GM21515 (cell line): ENCODE results near the gene ZMYND10.

Experiments
- ATAC-seq: cut with Tn5 transposase; IDR thresholded peaks from one replicate; pipeline ENCODE4 v1.9.1; 2021; ENCODE audit not compliant: unreplicated experiment

ZMYND10 gene

DNA sequence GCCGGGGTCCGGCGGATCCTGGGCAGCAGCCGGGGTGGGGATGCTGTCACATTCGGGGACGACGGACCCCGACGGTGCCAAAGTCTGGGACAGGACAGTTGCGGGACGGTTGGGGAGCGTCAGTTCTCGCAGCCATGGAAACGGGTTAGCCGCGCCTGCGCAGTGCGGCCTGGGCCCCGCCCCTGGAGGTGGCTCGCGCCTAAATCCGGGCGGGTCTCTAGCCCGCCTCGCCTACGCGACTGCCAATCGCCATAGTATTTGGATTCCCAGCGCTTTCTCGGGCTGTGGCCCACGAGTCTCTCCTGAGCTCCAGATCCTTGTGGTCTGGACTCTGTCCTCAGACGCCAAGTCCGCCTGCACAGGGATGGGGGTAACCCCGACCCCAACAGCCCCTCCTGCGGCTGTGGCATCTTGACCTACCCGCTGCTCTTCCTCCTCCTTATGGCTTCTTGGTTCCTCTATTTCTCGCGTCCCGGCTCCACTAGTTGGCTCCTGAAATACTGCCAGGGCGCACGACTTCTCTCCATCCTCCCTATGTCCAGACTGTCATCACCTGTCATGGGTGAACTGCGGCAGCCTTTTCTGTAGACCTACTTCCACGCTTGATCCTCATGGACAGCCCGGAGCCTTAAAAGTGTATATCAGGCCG lies at the start of gene ZMYND10:
Gene ZMYND10 (minus strand): TSS at position 147 of the 649 bp plus-strand sequence. CDS start 153 bp downstream, outside the sequence.
- ATAC-seq, result no peak

DNA sequence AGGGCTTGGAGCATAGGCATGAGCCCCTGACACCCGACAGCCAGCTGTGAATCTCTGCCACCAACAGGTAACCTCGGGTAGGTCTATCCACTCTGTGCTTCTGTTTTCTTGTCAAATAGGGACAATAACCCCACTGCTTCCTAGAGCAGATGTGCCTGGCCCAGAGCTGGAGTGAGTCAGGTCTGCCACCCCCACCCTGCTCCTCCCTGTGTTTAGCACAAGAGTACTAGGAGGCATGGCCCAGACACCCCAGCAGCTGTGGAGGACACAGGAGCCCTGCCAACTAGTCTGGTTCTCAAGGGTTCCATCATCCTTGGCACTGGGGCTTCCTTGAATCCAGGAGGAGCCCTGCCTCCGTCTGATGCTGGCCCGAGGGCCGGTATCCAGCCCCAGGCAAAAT lies 47.5 kb upstream of the ZMYND10 start:
- no peak for ATAC-seq

DNA sequence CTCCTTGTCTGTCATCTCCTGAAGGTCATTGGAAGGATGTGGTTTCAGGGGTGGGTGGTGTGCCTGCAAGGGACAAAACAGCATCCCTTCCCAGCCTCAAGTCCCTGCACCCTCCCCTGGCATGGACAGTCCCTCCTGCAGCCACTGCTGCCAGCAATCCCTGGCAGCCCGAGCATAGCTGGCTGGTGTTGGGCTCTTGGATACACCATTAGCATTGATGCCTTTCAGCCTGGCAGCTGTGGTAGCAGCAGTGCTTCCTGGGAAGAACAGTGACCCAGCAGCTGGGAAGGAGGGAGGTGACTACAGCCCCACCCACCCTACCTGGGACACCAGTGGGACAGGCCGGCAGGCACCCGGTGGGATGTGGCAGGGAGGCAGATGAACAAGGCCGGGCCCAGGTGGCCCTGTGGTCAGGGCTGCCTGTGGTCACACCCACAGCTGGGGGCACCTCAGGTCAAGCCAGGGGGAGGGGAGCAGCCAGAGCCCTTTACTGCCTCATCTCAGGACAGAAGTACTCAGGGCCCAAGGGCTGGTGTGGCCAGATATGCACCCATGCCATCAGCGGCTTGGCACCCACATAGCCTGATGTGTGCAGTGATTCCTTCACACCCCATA lies 46.7 kb upstream of the ZMYND10 start:
- no peak for ATAC-seq

DNA sequence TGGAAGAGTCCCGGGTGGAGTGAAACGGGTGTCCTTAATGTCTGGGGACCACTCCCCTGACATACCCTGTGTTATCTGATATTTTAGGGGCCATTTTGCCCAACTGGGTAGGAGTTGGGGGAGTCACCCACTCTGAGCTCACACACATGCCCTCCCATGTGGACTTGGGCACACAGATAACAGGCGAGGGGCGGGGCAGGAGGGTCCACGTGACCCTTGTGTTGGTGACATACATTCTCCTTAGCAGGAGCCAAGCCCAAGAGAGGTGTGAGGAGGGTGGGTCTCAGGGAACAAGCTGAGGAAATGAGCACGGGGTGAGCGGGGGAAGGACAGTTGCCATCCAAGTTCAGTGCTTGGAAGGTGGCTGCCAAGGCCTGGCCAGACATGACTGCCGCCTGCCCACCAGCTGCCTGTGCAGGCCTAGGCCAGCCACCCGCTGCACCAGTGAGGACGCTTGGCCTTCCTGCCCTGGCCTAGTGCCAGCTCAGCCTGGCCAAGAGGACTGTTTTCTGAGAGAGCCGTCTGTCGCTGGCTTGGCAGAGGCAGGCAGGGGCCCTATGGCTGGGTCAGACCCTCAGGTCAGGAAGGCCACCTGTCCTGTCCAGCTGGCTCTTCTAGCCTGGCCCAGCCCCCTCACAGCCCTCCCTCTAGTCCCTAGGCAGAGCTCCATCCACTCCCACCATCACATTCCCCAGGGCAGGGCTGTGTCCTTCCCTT lies 45.1 kb upstream of the ZMYND10 start:
- no peak for ATAC-seq

DNA sequence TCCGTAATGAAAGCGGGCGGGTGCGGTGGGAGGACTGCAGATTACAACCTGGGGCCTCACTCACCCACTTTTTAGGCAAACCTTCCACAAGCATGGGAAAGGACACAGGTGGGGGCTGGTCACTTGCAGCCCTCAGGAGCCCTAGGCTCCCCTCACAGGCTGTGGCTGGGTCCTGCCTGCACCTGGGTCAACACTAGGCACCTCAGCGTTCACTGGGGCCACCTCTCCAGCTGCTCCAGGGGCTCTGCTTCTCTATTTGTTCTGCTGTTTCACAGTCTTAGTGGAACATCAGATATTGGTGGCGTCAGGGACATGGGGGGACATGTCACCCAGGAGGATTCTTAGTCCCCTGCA lies 43.9 kb upstream of the ZMYND10 start:
- no peak for ATAC-seq

DNA sequence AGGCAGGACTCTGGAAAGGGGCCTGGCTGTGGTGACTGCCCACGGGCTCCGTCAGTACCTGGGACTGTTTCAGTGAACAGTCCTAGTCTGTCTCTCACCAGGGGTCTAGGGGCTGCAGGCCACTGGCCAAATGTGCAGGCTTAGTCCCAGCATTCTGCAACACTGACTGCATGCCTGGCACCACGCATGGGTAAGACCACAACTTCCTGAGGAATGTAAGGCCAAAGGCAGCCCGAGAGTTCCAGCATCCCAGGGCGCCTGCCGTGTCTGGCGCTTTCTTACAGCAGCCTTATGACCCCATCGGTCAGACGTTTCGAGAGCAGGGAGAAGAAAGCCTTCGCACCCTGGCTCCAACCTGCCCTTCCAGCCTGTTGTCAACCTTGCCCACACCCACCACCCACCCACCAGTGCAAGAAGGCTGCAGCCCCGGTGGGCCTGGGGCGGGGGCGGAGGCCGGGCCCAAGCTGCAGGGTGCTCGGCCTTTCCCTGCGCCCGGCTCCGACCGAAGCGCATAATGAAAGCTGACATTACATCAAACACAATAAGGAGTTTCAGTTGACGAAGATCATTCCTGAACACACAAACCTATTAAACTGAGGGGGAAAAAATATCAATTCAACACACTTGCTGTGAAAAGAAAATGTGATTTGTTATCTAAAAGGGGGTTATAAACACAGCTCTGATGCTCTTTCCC lies 43.3 kb upstream of the ZMYND10 start:
- no peak for ATAC-seq

DNA sequence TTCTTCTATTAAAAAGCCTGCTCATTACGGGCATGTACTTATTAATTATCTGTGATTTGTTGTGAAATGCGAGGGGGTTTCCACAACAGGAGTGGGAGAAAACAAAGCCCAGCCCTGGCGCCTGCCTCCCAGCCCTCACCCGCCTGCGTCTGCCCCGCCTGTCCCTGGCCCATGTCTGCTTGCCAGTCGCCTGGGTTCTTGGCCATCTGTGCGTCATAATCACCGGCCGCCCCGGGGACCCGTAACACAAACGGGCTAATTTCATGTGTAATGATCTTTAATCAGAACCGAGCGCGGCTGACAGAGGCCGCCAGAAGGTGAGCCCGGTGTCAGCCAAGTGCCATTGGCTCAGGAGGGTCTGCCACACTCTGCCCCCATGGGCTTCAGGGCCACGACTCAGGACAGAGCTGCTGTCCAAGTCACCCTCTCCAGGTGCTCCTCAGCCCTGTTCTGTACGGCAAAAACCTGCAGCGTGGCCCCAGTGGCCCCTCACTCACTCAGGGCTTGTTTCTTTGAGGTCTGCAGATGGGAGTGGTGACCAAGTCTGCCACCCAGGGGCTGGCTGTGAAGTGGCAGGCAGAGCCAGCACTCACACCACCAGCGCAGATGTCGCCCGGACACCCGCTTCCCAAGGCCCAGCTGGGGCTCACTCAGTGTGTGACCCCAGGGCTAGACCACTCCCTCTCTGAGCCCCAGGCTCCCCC lies 42.6 kb upstream of the ZMYND10 start:
- no peak for ATAC-seq

DNA sequence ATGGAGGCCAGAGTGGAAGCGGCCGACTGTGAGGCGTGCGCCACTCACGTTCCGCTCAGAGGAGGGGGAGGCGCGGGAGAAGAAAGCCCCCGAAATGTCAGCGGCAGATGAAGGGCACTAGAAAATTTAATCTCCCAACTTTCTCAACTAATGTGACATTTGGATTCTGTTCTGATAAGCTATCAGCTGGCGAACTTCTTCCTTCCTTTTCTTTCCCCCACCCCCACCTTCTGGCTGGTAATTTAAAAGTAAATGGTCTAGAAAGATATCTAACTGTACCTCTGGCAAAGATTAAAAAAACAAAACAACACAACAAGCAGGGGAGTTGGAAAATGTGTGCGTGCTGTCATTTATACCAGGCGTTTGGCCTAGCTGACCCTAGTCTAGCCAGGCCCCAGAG lies 40.2 kb upstream of the ZMYND10 start:
- ATAC-seq, result no peak

DNA sequence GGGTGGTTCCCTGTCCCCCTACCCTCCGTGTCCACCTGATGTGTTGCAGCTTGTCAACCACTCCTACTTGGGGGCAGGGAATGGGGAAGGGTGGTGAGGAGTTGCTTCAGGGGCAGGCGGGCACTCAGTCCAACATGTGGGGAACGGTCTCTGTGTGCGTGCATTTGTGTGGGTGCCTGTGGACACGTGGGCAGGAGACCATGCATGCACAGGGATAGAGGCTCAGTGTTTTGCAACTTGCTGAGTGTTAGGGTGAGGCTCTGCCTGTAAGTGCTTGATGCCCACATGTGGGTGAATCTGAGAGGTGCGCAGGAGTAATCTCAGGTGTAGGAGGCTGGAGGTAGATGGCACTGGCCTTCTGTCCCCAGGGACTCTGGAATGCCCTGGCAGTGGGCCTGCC lies 38.2 kb upstream of the ZMYND10 start:
- ATAC-seq, result no peak

DNA sequence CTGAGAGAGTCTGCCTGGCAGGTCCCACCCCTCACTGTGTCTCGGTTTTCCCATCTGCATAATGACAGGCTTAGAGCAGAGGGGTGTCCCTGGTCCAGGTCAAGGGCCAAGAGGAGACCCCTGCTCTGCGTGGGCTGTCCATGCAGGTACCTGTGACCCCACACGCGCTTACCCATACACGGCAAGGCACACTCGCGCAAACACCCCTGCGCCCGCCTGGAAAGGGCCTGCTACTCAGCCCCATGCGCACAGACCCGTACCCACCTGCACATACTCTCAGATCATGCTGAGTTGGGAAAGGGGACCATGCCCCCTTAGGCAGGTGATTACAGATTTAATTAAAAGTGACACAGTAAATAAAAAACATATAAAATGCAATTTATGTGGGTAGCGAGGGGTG lies 37.2 kb upstream of the ZMYND10 start:
- ATAC-seq, result no peak

DNA sequence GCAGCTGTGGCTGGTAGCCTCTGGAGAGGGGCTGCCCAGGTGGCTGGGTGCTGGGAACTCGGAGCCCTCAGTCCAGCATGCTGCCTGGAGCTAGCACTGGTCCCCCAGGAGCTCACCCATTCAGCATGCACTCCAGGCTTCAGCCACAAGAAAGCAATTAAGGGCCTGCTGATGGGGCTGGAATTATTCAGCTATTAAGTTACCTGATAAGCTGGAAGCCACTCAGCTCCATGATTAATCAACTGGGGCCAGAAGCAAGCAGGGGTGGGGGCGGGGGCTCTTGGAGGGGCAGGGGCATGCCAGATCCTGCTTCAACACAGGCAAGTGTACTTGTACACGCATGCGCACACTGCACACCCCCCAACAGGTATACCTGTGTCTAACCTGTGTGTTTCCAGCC lies 35.9 kb upstream of the ZMYND10 start:
- no peak for ATAC-seq

DNA sequence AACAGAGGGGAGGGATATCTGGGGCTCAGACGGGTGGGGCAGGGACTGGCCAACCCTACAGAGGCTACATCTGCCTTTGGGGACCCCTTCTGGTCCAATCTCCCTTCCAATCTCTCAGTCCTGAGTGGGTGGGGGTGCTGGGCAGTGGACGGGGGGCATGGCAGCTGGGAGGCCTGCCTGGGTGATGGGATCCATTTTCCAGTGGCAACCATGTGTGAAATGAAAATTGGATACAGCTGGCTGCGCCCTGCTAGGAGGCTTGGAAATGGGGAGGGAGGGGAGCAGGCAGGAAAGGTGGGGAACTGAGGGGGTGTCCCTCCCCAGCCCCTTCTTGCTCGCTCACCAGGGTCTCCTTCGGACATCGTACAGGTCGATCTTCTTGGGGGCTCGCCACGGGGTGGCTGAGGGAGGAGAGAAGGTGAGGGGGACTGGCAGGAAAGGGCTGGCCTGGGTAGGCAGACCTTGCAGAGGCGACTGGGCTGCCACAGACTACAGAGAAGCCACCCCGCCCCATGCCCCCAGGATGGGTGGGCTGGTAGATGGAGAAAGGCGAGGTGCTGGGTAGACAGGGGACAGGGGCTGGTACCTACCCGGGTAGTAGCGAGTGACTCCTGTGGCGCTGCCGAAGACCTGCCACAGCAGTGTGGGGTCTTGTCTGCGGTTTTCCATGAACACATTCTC lies 35.0 kb upstream of the ZMYND10 start:
- no peak for ATAC-seq

DNA sequence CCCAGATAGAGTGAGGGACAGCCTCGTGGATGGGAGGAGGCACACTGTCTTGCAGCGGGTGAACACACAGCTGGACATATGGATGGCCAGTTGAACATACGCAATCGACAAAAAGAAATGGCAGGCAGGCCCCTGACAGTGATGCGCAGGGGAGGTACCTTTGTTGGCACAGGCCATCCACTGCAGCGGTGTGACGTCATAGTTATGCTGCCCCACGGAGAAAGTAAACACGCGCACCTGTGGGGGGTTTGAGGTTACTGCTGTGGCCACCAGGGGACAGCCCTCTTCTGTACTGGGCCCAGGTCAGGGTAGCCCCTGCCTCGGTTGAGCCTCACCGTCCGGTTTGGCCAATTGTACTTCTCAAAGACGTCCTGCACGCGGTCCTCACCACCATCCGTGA lies 33.2 kb upstream of the ZMYND10 start:
- ATAC-seq, result no peak

DNA sequence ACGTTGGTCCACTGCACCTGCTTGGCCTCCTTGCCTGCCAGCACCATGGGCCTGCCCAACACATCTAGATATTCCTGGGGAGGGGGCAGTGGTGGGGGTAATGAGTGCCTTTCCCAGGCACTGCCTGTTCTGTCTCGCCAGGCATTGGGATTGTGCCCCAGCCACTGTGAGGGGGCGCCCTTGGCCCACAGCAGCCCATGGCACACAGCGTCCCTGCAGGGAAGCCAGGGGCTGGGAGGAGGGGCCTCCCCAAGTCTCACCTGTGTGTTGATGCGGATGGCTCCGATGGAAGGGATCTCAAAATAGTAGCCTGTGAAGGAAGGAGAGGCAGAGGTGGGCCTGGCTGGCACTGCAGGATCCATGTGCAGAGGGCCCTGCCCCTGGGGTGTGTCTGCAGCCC lies 32.5 kb upstream of the ZMYND10 start:
- ATAC-seq, result no peak

DNA sequence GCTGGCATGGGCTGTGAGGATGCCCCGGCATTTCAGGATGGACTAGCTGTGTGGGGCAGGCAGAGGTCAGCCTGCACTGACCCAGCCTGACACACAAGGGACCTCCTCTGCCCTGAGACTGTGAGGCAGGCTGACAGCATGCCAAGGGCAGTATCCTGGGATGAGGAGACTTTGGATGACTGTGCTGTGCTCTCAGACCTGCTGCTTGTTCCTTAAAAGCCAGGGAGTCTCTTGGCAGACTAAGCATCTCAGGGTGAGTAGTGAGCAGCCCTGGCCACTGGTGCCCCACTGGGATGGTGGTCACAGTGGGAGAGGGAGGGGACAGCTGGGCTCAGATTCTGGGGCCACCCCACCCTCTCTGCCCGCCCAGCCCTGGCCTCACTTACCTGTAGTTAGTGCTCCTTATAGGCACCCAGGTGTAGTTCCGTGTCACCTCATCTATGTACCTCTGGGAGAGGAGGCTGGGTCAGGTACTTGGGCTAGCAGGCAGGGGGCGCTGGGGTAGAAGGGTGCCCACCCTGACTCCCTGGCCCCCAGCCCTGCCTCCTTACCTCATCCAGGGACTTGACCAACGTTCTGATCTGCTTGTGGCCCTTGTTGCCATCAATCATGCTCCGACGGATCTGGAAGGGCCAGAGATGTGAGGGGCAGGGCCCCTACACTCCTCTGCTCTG lies 29.9 kb upstream of the ZMYND10 start:
- ATAC-seq, result no peak

DNA sequence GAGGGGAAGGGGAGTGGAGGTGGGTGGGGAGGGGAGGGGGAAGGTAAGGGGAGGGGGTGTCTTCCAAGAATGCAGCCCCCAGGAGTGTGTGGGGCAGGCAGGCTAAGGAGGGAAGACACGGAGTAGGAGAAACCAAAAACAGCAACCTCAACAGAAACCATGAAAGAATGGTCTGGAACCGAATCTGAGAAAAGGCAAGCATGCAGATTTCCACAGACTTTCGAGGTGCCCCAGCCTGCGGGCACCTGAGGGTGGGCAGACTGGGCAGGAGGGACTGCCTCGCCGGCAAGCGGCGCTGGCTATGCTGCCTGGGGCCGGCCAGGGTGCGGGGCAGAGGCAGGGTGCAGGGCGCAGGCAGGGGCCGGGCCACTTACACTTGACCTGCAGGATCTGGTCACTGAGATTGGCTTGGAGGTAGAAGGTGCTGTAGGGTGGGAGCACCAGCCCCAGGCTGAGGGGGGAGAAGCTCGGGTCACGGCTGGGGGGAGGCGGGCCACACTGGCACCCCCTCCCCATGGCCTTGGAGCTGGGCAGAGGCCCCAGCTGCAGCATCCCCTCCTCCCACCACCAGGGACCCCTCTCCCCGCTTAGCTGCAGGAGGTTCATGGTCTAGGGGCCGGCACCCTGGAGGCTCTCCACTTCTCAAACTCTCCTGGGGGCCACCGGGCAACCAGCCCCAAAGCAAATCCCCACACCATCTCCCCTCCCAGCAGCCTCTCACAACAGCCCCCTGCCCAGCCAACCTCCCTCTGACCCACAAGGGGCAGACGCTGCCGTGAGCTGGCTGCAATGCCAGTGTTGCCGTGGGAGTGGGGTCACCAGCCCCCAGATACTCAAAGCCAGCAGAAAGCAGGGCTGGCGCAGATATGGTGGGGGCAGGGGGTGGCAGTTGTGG lies 29.1 kb upstream of the ZMYND10 start:
- no peak for ATAC-seq

DNA sequence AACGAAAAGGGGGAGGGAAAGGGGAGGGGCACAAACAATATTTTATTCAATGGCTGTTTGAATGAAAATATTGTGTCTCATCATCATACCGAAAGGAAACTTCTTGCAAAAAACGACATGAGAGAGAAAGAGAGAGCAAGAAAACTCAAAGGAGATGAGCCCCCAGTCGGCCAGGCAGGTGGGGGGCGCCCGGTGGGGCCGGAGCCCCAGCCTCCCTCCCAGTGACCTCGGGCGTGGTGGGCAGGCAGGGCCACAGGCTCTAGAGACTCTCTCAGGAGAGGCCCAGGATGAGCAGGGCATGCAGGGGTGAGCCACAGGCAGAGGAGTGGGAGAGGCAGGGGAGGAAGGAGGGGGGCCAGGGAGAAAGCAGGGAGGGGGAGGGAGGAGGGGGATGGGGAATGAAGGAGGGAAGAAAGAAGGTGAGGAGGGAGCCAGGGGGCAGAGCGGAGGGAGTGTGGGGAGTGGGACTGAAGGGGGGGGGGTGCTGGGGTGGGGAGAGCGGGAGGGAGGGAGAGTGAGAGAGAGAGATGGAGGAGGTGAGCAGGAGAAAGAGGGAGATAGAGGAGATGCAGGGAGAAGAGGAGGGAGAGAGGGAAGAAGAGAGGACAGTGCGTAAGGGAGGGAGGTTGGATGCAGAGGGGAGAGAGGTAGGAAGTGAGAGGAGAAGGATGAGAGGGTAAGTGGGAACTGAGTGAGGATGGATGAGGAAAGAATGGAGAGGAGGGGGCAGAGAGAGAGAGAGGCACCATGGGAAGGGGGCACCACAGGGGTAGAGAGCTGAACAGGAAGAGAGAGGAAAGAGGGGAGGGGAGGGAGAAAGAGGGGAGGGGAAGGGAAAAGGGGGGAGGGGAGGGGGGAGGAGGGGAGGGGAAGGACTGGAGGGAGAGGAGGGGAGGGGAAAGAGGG lies 27.9 kb upstream of the ZMYND10 start:
- no peak for ATAC-seq

DNA sequence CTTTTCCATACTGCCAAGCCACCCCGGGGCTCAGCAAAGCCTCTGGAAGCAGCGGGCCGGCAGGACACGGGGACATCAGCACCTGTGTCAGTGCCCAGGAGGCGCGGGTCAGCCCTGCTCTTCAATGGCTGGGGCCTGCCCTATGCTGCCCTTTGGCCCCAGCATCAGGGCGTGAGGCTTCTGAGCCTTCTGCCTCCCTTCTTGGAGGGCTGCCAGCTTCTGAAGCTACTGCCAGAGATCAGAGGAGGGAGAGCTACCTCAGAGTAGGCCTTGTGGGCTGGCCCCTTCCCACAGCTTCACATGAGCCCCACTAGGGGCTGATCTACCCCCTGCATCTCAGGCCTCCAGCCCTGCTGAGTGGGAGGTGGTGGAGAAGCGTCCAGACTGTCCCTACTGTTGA lies 26.8 kb upstream of the ZMYND10 start:
- no peak for ATAC-seq
